ENCODE measurements around the gene ZMYND8. TPM values are rescaled to one million over a fixed set of nuclear protein-coding genes. Genes with fewer than 3 reads are reported as not detected.

ZMYND8 gene
- total and polyA plus RNA-seq, 10 of the 15 experiments (the other 5 are each of a cell fraction or from before 2014, with no cell fraction given): 12.9 to 54.8 (median 23.1) TPM

- BruUV-seq (replicated peaks): no TSS peak
- peaks cover 48% of the 10 kb centered on the region for H3K79me2 ChIP-seq (ENCODE audit: control insufficient read depth, insufficient read depth, low read length)
- SMC1A ChIA-PET (ENCODE audit: uncharacterized antibody, unreplicated experiment): no interaction called here
- H3K9ac ChIP-seq (ENCODE audit: control insufficient read depth, insufficient read depth, low read length): no peak overlapping the region
- H3K36me3 ChIP-seq (ENCODE audit: control insufficient read depth in 2 of 2, insufficient read depth in 2 of 2, low read length in 1 of 2): peaks cover 23 to 37% of the 10 kb centered on the region in 2 experiments
- TF ChIP-seq SUZ12 (IDR thresholded peaks at IDR 0.05; ENCODE audit: unreplicated experiment): no peak
- no peak for TF ChIP-seq CREM (IDR thresholded peaks at IDR 0.05; ENCODE audit: low read depth)
- no peak for TF ChIP-seq MTA2 (IDR thresholded peaks at IDR 0.05; ENCODE audit: low read depth)
- no peak for TF ChIP-seq BCL3 (IDR thresholded peaks at IDR 0.05; ENCODE audit: borderline replicate concordance, insufficient read depth, low read depth, low read length, poor library complexity, severe bottlenecking)
- no peak for TF ChIP-seq ATF3 (IDR thresholded peaks at IDR 0.05; ENCODE audit: borderline replicate concordance, extremely low read depth, low read depth, low read length)
- no peak for TF ChIP-seq MLLT1 (IDR thresholded peaks at IDR 0.05)
- no peak for TF ChIP-seq E2F4 (IDR thresholded peaks at IDR 0.05; ENCODE audit: low read depth, low read length)
- TF ChIP-seq NFXL1 (IDR thresholded peaks at IDR 0.05; ENCODE audit: borderline replicate concordance): peak; percentile 2; the same call in 1 of the 2 replicates
- RAD21 ChIA-PET (ENCODE audit: unreplicated experiment): no interaction called here
- no peak overlapping the region for H2AFZ ChIP-seq (ENCODE audit: control insufficient read depth, low read depth, low read length)
- intact Hi-C loops (cut with micrococcal nuclease; ENCODE audit: unreplicated experiment) (no loop called here), in situ Hi-C loops (cut with MboI) (no loop called here)
- no peaks in the 10 kb centered on the region for H3K27me3 ChIP-seq (replicated peaks in 1 of 2; ENCODE audit: control insufficient read depth in 2 of 2, insufficient read depth in 2 of 2, low read length in 1 of 2)
- CTCF ChIA-PET: no interaction called here
- peaks cover 9% of the 10 kb centered on the region for H4K20me1 ChIP-seq (ENCODE audit: control insufficient read depth, insufficient read depth)
- H3K4me1 ChIP-seq (ENCODE audit: control insufficient read depth, insufficient read depth, low read length): no peaks in the 10 kb centered on the region; the same call in 1 of the 2 replicates
- H3K27ac ChIP-seq (ENCODE audit: control insufficient read depth, insufficient read depth): no peak overlapping the region
- WGBS (ENCODE audit: insufficient coverage, insufficient replicate concordance, low lambda C conversion rate, missing lambda C conversion rate): 96% methylated on average over 5 of the region's 5 CpGs
- DNase-seq (ENCODE audit: low read depth, low spot score) (no peak), FAIRE-seq (no peak), ATAC-seq (no peak)
- H3K4me3 ChIP-seq: no peak overlapping the region
- no peak overlapping the region for H3K4me2 ChIP-seq (ENCODE audit: control insufficient read depth, insufficient read depth)
- POLR2A ChIA-PET: no interaction called here
- H3K9me3 ChIP-seq (replicated peaks; ENCODE audit: control insufficient read depth, insufficient read depth, low read length): no peaks in the 10 kb centered on the region; the same call in 2 of the 3 replicates
These were observed 45.3 kb downstream of the ZMYND8 start for GRCh38 chr20:47311211-47311610.

Measured in GM12878 (cell line).